ENCODE measurements around the gene ACAD11.

DNA sequence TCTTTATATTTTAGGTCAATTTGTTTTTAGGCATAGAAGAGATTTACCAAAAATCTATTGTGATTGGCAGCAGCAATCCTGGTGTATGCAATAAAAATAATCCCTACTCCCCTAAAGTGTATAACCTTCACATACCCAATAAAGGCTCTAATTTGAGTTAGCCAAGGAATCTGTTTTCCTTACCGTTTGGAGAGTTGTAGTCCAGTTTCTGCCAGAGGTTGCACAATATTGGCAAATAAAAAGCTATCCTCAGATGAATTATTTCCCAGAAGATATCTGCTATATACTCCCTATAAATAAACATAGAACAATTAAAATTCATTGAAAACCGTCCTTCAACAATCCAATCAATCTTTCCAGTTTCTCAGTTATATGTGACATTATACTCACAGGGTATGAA lies 31.5 kb downstream of the ACAD11 start:
- TF ChIP-seq SP1 (IDR thresholded peaks at IDR 0.05) = no peak
- TF ChIP-seq SUZ12 (IDR thresholded peaks at IDR 0.05) = no peak
- TF ChIP-seq HDGF (IDR thresholded peaks at IDR 0.05; ENCODE audit: borderline replicate concordance) = no peak
- TF ChIP-seq FOXK2 (IDR thresholded peaks at IDR 0.05) = no peak
